ENCODE data around the gene MRPL39.
"Not testable (repeated sequence)": the region's sequence is repeated elsewhere in the genome, so short reads cannot be mapped to it uniquely, and the experiment has no call there.

MRPL39 gene

GRCh38 chr21:25607151-25608043, at the start of gene MRPL39:
Gene MRPL39 (minus strand): TSS chr21:25607481. CDS start chr21:25607475, 6 bp downstream.
- peak; percentile 78 to 88 (median 80) for DNase-seq (ENCODE audit: low read depth in 3 of 3)

- no peak for DNase-seq (ENCODE audit: low read depth in 3 of 3)
These were observed 49.1 kb upstream of the MRPL39 start for GRCh38 chr21:25656412-25656811.

GRCh38 chr21:25649146-25649545, 41.9 kb upstream of the MRPL39 start:
- no peak for DNase-seq (ENCODE audit: low read depth in 3 of 3)

- DNase-seq (ENCODE audit: low read depth in 3 of 3): no peak
These were observed 40.4 kb upstream of the MRPL39 start for GRCh38 chr21:25647647-25648046.

- no peak for DNase-seq (ENCODE audit: low read depth in 3 of 3)
These were observed 39.2 kb upstream of the MRPL39 start for GRCh38 chr21:25646474-25646873.

GRCh38 chr21:25643486-25643885, 36.2 kb upstream of the MRPL39 start:
- no peak for DNase-seq (ENCODE audit: low read depth in 3 of 3)

- DNase-seq (ENCODE audit: low read depth in 3 of 3): no peak
These were observed 33.6 kb upstream of the MRPL39 start for GRCh38 chr21:25640943-25641292.

GRCh38 chr21:25640202-25640942, 33.1 kb upstream of the MRPL39 start:
- no peak for DNase-seq (ENCODE audit: low read depth in 3 of 3)

GRCh38 chr21:25639551-25640201, 32.4 kb upstream of the MRPL39 start:
- peak in 2 of 3 experiments; percentile 4 to 35 for DNase-seq (ENCODE audit: low read depth in 3 of 3)

- DNase-seq (ENCODE audit: low read depth in 3 of 3): peak in 2 of 3 experiments; percentile 4 to 40
These were observed 31.6 kb upstream of the MRPL39 start, which contains the start of gene JAM2 for GRCh38 chr21:25638660-25639550. Gene JAM2 (plus strand): TSS chr21:25639258. CDS start chr21:25639822, 564 bp downstream.

GRCh38 chr21:25637851-25638659, 30.8 kb upstream of the MRPL39 start:
- no peak for DNase-seq (ENCODE audit: low read depth in 3 of 3)

GRCh38 chr21:25636727-25637126, 29.4 kb upstream of the MRPL39 start:
- no peak for DNase-seq (ENCODE audit: low read depth in 3 of 3)

GRCh38 chr21:25635310-25635709, 28.0 kb upstream of the MRPL39 start:
- DNase-seq (ENCODE audit: low read depth in 3 of 3): no peak

GRCh38 chr21:25632296-25632695, 25.0 kb upstream of the MRPL39 start:
- DNase-seq (ENCODE audit: low read depth in 3 of 3): no peak

- DNase-seq (ENCODE audit: low read depth in 3 of 3): no peak
These were observed 19.5 kb upstream of the MRPL39 start for GRCh38 chr21:25626757-25627156.

- DNase-seq (ENCODE audit: low read depth in 3 of 3): not testable (repeated sequence)
These were observed 18.7 kb upstream of the MRPL39 start for GRCh38 chr21:25625776-25626555.

GRCh38 chr21:25625036-25625435, 17.8 kb upstream of the MRPL39 start:
- no peak for DNase-seq (ENCODE audit: low read depth in 3 of 3)

- DNase-seq (ENCODE audit: low read depth in 3 of 3): no peak
These were observed 17.2 kb upstream of the MRPL39 start for GRCh38 chr21:25624511-25624910.

GRCh38 chr21:25619198-25619597, 11.9 kb upstream of the MRPL39 start:
- DNase-seq (ENCODE audit: low read depth in 3 of 3): no peak

- DNase-seq (ENCODE audit: low read depth in 3 of 3): no peak
These were observed 8.6 kb upstream of the MRPL39 start for GRCh38 chr21:25615880-25616279.
